GM12878 (cell line): ENCODE measurements around the gene TIPARP.

Experiments used
- HDAC6 ChIP-seq: fragments of 200-600 bp; sonication (generic); IDR thresholded peaks from one replicate; pipeline ENCODE4 v1.8.0; 2017; ENCODE audit warnings: antibody characterized with exemption; ENCODE audit not compliant: unreplicated experiment
- MYC ChIP-seq: IDR thresholded peaks from 2 replicates; pipeline ENCODE4 v1.6.1; 2011; ENCODE audit warnings: mild to moderate bottlenecking, low read length, moderate library complexity, inconsistent platforms; ENCODE audit not compliant: insufficient read depth, insufficient replicate concordance, insufficient read length, severe bottlenecking
- POLR2AphosphoS5 ChIP-seq: IDR thresholded peaks from 2 replicates; pipeline ENCODE4 v1.6.1; 2011; ENCODE audit warnings: mild to moderate bottlenecking, low read length, inconsistent platforms
- TF ChIP-seq, protein P1 (sequence below): IDR thresholded peaks from 2 replicates; pipeline ENCODE4 v1.6.1; 2012; ENCODE audit warnings: mild to moderate bottlenecking, low read depth, low read length

DNA sequence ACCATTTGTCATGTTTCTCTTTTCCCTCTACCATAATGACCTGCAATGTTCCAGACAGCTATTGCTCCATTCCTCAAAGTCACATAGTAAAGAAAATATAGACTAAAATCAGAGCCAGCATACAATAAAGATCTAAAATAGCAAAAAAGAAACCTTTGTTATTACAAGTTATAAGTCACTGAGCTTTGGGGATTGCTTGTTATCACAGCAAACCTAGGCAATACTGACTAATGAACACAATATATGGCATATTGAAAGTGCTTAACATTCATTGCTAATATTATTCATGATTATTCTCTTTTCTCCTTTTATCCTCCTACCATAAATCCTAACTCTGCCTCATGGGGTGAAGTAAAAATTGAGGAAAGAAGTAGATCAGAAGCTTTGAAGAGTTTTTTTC, 27.4 kb upstream of the TIPARP start:
- no peak for TF ChIP-seq HDAC6
- TF ChIP-seq POLR2AphosphoS5, result no peak
- TF ChIP-seq, protein P1, sequence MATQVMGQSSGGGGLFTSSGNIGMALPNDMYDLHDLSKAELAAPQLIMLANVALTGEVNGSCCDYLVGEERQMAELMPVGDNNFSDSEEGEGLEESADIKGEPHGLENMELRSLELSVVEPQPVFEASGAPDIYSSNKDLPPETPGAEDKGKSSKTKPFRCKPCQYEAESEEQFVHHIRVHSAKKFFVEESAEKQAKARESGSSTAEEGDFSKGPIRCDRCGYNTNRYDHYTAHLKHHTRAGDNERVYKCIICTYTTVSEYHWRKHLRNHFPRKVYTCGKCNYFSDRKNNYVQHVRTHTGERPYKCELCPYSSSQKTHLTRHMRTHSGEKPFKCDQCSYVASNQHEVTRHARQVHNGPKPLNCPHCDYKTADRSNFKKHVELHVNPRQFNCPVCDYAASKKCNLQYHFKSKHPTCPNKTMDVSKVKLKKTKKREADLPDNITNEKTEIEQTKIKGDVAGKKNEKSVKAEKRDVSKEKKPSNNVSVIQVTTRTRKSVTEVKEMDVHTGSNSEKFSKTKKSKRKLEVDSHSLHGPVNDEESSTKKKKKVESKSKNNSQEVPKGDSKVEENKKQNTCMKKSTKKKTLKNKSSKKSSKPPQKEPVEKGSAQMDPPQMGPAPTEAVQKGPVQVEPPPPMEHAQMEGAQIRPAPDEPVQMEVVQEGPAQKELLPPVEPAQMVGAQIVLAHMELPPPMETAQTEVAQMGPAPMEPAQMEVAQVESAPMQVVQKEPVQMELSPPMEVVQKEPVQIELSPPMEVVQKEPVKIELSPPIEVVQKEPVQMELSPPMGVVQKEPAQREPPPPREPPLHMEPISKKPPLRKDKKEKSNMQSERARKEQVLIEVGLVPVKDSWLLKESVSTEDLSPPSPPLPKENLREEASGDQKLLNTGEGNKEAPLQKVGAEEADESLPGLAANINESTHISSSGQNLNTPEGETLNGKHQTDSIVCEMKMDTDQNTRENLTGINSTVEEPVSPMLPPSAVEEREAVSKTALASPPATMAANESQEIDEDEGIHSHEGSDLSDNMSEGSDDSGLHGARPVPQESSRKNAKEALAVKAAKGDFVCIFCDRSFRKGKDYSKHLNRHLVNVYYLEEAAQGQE, result no peak
- no peak for TF ChIP-seq MYC
